GM10266 (cell line): Measurements from ENCODE around the gene RPSA.
"Not testable (repeated sequence)": the region's sequence is repeated elsewhere in the genome, so short reads cannot be mapped to it uniquely, and the experiment has no call there.

Experiments used
- DNase-seq: peaks from one replicate; pipeline ENCODE4 v3.0.0; 2012; ENCODE audit errors: extremely low spot score
- CTCF ChIP-seq: IDR thresholded peaks from 2 replicates; pipeline ENCODE4 v1.5.1; 2012; ENCODE audit warnings: mild to moderate bottlenecking, low read depth; ENCODE audit not compliant: control insufficient read depth, insufficient read depth; ENCODE audit errors: missing control alignments

The RPSA gene

GRCh38 chr3:39414421-39414907 lies 7.9 kb downstream of the RPSA start:
- no peak for TF ChIP-seq CTCF
- DNase-seq: no peak

GRCh38 chr3:39415302-39415701 lies 8.8 kb downstream of the RPSA start:
- not testable (repeated sequence) for DNase-seq

- no peak for TF ChIP-seq CTCF
- DNase-seq: no peak
Observed at GRCh38 chr3:39415983-39416382, 9.5 kb downstream of the RPSA start.

- DNase-seq: not testable (repeated sequence)
Observed at GRCh38 chr3:39416998-39417397, 10.5 kb downstream of the RPSA start.

GRCh38 chr3:39418556-39419225 lies 12.2 kb downstream of the RPSA start:
- not testable (repeated sequence) for DNase-seq

GRCh38 chr3:39419742-39420315 lies 13.3 kb downstream of the RPSA start:
- no peak for TF ChIP-seq CTCF
- no peak for DNase-seq

- no peak for TF ChIP-seq CTCF
Observed at GRCh38 chr3:39420543-39420942, 14.0 kb downstream of the RPSA start.

DNA sequence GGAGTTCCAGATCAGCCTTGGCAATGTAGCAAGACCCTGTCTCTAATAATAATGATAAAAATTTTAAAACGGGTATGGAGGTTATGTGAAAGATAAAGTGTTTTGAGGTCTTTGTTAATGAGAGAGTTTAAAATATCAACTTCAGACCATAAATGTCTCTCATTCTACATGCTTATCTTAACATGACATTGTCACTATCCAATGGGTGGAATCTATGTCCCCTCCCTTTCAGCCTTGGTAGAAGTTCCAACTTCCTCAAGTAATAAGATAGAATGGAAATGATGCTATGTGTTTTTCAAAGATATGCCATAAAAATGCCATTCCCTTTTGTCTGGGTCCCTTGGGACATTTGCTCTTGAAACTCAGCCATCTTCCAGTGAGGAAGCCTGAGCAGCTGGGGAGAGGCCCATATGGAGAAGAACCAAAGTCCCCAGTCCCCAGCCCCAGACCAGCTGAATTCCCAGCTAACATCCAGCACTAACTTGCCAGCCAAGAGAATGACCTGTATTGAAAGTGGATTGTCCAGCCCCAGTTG lies 17.0 kb downstream of the RPSA start:
- DNase-seq: no peak
- TF ChIP-seq CTCF: no peak

More at GRCh38 chr3:39420543-39420942, 14.0 kb downstream of the RPSA start:
- DNase-seq: no peak

GRCh38 chr3:39426312-39426711 lies 19.8 kb downstream of the RPSA start:
- DNase-seq: no peak
- no peak for TF ChIP-seq CTCF
